Left kidney (tissue), 2 donors: ENCODE data around the gene MAPKAPK3. TPM values are rescaled to one million over a fixed set of nuclear protein-coding genes. Genes with fewer than 3 reads are reported as not detected.
A peak's percentile ranks its signal among the peaks of the same experiment; 100 is the strongest.

Experiments used
- DNase-seq: peaks from one replicate; pipeline ENCODE4 v3.0.0-alpha.2; 2013
- polyA plus RNA-seq: library from polyadenylated mRNA; unstranded; fragments of 120-200 nt; gene quantifications from one replicate; pipeline ENCODE4 v1.2.1, GENCODE V29; 2013; ENCODE audit not compliant: insufficient read length

Gene MAPKAPK3
- polyA plus RNA-seq, 1 donor, result 49.1 TPM

- DNase-seq, result no peak
These were observed 30.8 kb upstream of the MAPKAPK3 start for GRCh38 chr3:50585919-50586762.

GRCh38 chr3:50586763-50587070, 30.2 kb upstream of the MAPKAPK3 start:
- DNase-seq, result no peak

- DNase-seq, result no peak
These were observed 29.6 kb upstream of the MAPKAPK3 start for GRCh38 chr3:50587373-50587772.

- no peak for DNase-seq
These were observed 28.9 kb upstream of the MAPKAPK3 start for GRCh38 chr3:50587806-50588758.

GRCh38 chr3:50588759-50589433, 28.1 kb upstream of the MAPKAPK3 start:
- no peak for DNase-seq

- no peak for DNase-seq
These were observed 25.7 kb upstream of the MAPKAPK3 start for GRCh38 chr3:50591196-50591741.

- no peak for DNase-seq
These were observed 24.4 kb upstream of the MAPKAPK3 start for GRCh38 chr3:50592568-50592967.

GRCh38 chr3:50594253-50594785, 22.6 kb upstream of the MAPKAPK3 start:
- no peak for DNase-seq

GRCh38 chr3:50599115-50599715, 17.7 kb upstream of the MAPKAPK3 start:
- no peak for DNase-seq

GRCh38 chr3:50599716-50600118, 17.2 kb upstream of the MAPKAPK3 start:
- DNase-seq, result no peak

GRCh38 chr3:50600141-50600753, 16.7 kb upstream of the MAPKAPK3 start:
- no peak for DNase-seq

GRCh38 chr3:50600841-50601591, 15.9 kb upstream of the MAPKAPK3 start:
- peak; percentile 94 for DNase-seq

GRCh38 chr3:50602595-50603191, 14.3 kb upstream of the MAPKAPK3 start:
- DNase-seq, result no peak

- DNase-seq, result no peak
These were observed 13.5 kb upstream of the MAPKAPK3 start for GRCh38 chr3:50603261-50604109.

GRCh38 chr3:50604110-50604621, 12.8 kb upstream of the MAPKAPK3 start:
- DNase-seq, result no peak

GRCh38 chr3:50604628-50605588, 12.0 kb upstream of the MAPKAPK3 start:
- DNase-seq, result no peak

GRCh38 chr3:50605901-50606326, 11.0 kb upstream of the MAPKAPK3 start:
- no peak for DNase-seq
